A549 (cell line): ENCODE measurements around the gene NNAT.

ENCODE experiments used
- EP300 ChIP-seq, 2 experiments: fragments of >200 bp; sonication (Bioruptor Twin); formaldehyde crosslinking; IDR thresholded peaks; 2 replicates in 1 of 2; 3 replicates in 1 of 2; pipeline ENCODE4 v1.6.1; 2016 to 2017
- JUNB ChIP-seq: fragments of >200 bp; sonication (Bioruptor Twin); formaldehyde crosslinking; IDR thresholded peaks from 2 replicates; pipeline ENCODE4 v1.6.1; 2016
- MAX ChIP-seq: IDR thresholded peaks from 2 replicates; pipeline ENCODE4 v1.6.1; 2012
- SMC3 ChIP-seq: fragments of >200 bp; sonication (Bioruptor Twin); formaldehyde crosslinking; IDR thresholded peaks from 3 replicates; pipeline ENCODE4 v1.6.1; 2018; ENCODE audit warnings: inconsistent platforms
- TF ChIP-seq, protein P1 (sequence below): fragments of 200-600 bp; sonication (generic); IDR thresholded peaks from 2 replicates; pipeline ENCODE4 v1.6.1; 2016; ENCODE audit warnings: antibody characterized with exemption, mild to moderate bottlenecking, moderate library complexity
- TF ChIP-seq, protein P2 (sequence below): fragments of >200 bp; sonication (Bioruptor Twin); formaldehyde crosslinking; IDR thresholded peaks from 3 replicates; pipeline ENCODE4 v1.5.1; 2016

- TF ChIP-seq SMC3, result 0 out of 3 replicates have a peak, but pooled peaks have one; percentile 9
- TF ChIP-seq, protein P1, sequence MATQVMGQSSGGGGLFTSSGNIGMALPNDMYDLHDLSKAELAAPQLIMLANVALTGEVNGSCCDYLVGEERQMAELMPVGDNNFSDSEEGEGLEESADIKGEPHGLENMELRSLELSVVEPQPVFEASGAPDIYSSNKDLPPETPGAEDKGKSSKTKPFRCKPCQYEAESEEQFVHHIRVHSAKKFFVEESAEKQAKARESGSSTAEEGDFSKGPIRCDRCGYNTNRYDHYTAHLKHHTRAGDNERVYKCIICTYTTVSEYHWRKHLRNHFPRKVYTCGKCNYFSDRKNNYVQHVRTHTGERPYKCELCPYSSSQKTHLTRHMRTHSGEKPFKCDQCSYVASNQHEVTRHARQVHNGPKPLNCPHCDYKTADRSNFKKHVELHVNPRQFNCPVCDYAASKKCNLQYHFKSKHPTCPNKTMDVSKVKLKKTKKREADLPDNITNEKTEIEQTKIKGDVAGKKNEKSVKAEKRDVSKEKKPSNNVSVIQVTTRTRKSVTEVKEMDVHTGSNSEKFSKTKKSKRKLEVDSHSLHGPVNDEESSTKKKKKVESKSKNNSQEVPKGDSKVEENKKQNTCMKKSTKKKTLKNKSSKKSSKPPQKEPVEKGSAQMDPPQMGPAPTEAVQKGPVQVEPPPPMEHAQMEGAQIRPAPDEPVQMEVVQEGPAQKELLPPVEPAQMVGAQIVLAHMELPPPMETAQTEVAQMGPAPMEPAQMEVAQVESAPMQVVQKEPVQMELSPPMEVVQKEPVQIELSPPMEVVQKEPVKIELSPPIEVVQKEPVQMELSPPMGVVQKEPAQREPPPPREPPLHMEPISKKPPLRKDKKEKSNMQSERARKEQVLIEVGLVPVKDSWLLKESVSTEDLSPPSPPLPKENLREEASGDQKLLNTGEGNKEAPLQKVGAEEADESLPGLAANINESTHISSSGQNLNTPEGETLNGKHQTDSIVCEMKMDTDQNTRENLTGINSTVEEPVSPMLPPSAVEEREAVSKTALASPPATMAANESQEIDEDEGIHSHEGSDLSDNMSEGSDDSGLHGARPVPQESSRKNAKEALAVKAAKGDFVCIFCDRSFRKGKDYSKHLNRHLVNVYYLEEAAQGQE, result no peak
- TF ChIP-seq, protein P2, sequence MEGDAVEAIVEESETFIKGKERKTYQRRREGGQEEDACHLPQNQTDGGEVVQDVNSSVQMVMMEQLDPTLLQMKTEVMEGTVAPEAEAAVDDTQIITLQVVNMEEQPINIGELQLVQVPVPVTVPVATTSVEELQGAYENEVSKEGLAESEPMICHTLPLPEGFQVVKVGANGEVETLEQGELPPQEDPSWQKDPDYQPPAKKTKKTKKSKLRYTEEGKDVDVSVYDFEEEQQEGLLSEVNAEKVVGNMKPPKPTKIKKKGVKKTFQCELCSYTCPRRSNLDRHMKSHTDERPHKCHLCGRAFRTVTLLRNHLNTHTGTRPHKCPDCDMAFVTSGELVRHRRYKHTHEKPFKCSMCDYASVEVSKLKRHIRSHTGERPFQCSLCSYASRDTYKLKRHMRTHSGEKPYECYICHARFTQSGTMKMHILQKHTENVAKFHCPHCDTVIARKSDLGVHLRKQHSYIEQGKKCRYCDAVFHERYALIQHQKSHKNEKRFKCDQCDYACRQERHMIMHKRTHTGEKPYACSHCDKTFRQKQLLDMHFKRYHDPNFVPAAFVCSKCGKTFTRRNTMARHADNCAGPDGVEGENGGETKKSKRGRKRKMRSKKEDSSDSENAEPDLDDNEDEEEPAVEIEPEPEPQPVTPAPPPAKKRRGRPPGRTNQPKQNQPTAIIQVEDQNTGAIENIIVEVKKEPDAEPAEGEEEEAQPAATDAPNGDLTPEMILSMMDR, result no peak; the same call in 2 of the 3 replicates
- TF ChIP-seq JUNB, result no peak
- no peak for TF ChIP-seq EP300 (IDR thresholded peaks at IDR 0.05)
- no peak for TF ChIP-seq MAX
Observed at GRCh38 chr20:37529214-37529967, 8.3 kb downstream of the NNAT start.
